Keratinocyte (primary cell): ENCODE measurements around the gene DHX38. TPM values are rescaled to one million over a fixed set of nuclear protein-coding genes. Genes with fewer than 3 reads are reported as not detected.

Experiments used
- DNase-seq: peaks from one replicate; pipeline ENCODE4 v3.0.0-alpha.2; 2011; ENCODE audit warnings: low read depth, missing footprints, low spot score
- FAIRE-seq: peaks from 2 replicates; lab custom pipeline; 2011; peaks lifted over from hg19 to GRCh38; lab: Jason Lieb, UNC
- H2AFZ ChIP-seq: 2 replicates; pipeline ENCODE4 v1.6.0; 2012; ENCODE audit warnings: low read length, control low read depth, inconsistent platforms; ENCODE audit not compliant: control insufficient read depth
- H3K27ac ChIP-seq: 2 replicates; pipeline ENCODE4 v1.5.1; 2011; ENCODE audit warnings: low read length; ENCODE audit not compliant: control insufficient read depth, insufficient read depth
- H3K27me3 ChIP-seq: 3 replicates; pipeline ENCODE4 v1.6.0; 2011; ENCODE audit warnings: low read length; ENCODE audit not compliant: control insufficient read depth, insufficient read depth; ENCODE audit errors: extremely low read depth
- H3K36me3 ChIP-seq, 2 experiments: 2 replicates in 1 of 2; 3 replicates in 1 of 2; pipeline ENCODE4 v1.5.1; 2011; ENCODE audit warnings: low read length in 2 of 2, mild to moderate bottlenecking in 1 of 2; ENCODE audit not compliant: control insufficient read depth in 2 of 2, insufficient read depth in 2 of 2; ENCODE audit errors: extremely low read depth in 1 of 2
- H3K4me1 ChIP-seq: 3 replicates; pipeline ENCODE4 v1.5.1; 2011; ENCODE audit warnings: low read length; ENCODE audit not compliant: control insufficient read depth, insufficient read depth; ENCODE audit errors: extremely low read depth
- H3K4me2 ChIP-seq: 3 replicates; pipeline ENCODE4 v1.6.0; 2011; ENCODE audit warnings: low read depth, low read length; ENCODE audit not compliant: control insufficient read depth, insufficient read depth; ENCODE audit errors: extremely low read depth
- H3K4me3 ChIP-seq, 3 experiments: fragments of 200-600 bp in 1 of 3; sonication (generic) in 1 of 3; 2 replicates in 2 of 3; 3 replicates in 1 of 3; pipeline ENCODE4 v1.5.1; 2011 to 2016; ENCODE audit warnings: low read length in 3 of 3, mild to moderate bottlenecking in 3 of 3, control low read depth in 2 of 3, inconsistent platforms in 1 of 3, low read depth in 1 of 3, mixed read lengths in 1 of 3, mixed run types in 1 of 3, moderate library complexity in 1 of 3; ENCODE audit not compliant: control insufficient read depth in 2 of 3, insufficient read depth in 2 of 3; ENCODE audit errors: extremely low read depth in 1 of 3
- H3K79me2 ChIP-seq: 2 replicates; pipeline ENCODE4 v1.6.0; 2012; ENCODE audit warnings: low read length; ENCODE audit not compliant: control insufficient read depth, insufficient read depth
- H3K9ac ChIP-seq: 3 replicates; pipeline ENCODE4 v1.6.0; 2011; ENCODE audit warnings: low read length; ENCODE audit not compliant: control insufficient read depth, insufficient read depth; ENCODE audit errors: extremely low read depth
- H3K9me1 ChIP-seq: 3 replicates; pipeline ENCODE4 v1.6.0; 2011; ENCODE audit warnings: low read length; ENCODE audit not compliant: control insufficient read depth, insufficient read depth; ENCODE audit errors: extremely low read depth
- H3K9me3 ChIP-seq: 2 replicates; pipeline ENCODE4 v1.5.1; 2012; ENCODE audit warnings: low read depth, low read length; ENCODE audit not compliant: control insufficient read depth
- H4K20me1 ChIP-seq: 3 replicates; pipeline ENCODE4 v1.6.0; 2011; ENCODE audit warnings: low read length; ENCODE audit not compliant: control insufficient read depth, insufficient read depth; ENCODE audit errors: extremely low read depth
- EZH2 ChIP-seq: IDR thresholded peaks from one replicate; pipeline ENCODE4 v1.6.1; 2012; ENCODE audit warnings: inconsistent platforms, mild to moderate bottlenecking, low read length, moderate library complexity
- dilution Hi-C: fragments of 300-500 bp; cut with MboI; formaldehyde crosslinking; loops from one replicate; pipeline ENCODE4 v1.7.0; 2020; ENCODE audit warnings: low sequenced_read_pairs; ENCODE audit not compliant: extremely low pct_ligation_motif_present
- polyA plus RNA-seq, 5 experiments: library from polyadenylated mRNA; depleted of rRNA in 3 of 5; stranded (reverse) in 3 of 5; stranded (forward) in 1 of 5; unstranded in 1 of 5; fragments of >200 nt; gene quantifications; 1 replicate in 1 of 5; 2 replicates in 3 of 5; 3 replicates in 1 of 5; pipeline versions ENCODE4 v1.2.1 to v1.2.3, GENCODE V29; 2011 to 2012; ENCODE audit warnings: missing spikeins in 2 of 5, low read depth in 1 of 5, low replicate concordance in 1 of 5
- TF ChIP-seq, protein P1 (sequence below), 3 experiments: IDR thresholded peaks in 1 of 3; conservative IDR thresholded peaks in 1 of 3; optimal IDR thresholded peaks in 1 of 3; 2 replicates in 2 of 3; 3 replicates in 1 of 3; pipeline versions ENCODE3 to v1.5.1; 2011; ENCODE audit warnings: low read length in 3 of 3, mild to moderate bottlenecking in 3 of 3, moderate library complexity in 2 of 3, control low read depth in 1 of 3, inconsistent platforms in 1 of 3; ENCODE audit not compliant: insufficient read depth in 2 of 3; ENCODE audit errors: extremely low read depth in 1 of 3

Gene DHX38
- polyA plus RNA-seq, 1 donor (not counting 4 experiments of a cell fraction or from before 2014, with no cell fraction given) = 25.9 TPM

DNA sequence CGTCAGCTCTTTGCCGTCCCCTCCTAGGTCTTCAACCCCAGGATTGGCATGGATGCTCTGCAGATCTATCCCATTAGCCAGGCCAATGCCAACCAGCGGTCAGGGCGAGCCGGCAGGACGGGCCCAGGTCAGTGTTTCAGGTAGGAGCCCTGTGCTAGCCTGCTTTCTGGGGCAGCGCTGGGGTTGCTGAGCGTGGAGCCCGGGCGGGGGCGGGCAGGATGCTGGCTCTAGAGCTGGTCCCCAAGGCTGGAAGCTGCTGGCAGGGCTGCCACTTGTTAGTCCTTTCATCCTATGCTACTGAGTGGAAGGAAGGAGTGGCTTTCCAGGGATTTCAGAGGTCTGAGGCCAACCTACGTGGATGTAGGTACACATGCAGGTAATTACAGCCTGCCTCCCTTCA is 12.3 kb downstream of the DHX38 start:
- no peaks in the 10 kb centered on the region for H3K79me2 ChIP-seq
- no peak for FAIRE-seq

DNA sequence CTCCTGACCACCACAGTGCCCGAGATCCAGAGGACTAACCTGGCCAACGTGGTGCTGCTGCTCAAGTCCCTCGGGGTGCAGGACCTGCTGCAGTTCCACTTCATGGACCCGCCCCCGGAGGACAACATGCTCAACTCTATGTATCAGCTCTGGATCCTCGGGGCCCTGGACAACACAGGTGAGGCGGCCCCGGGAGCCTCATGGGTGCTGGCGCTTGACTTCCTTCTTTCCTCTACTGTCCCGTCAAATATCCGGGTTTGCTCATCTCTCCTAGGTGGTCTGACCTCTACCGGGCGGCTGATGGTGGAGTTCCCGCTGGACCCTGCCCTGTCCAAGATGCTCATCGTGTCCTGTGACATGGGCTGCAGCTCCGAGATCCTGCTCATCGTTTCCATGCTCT is 13.7 kb downstream of the DHX38 start:
- no peaks in the 10 kb centered on the region for H3K9me3 ChIP-seq
- FAIRE-seq (no peak), DNase-seq (no peak)
- no peaks in the 10 kb centered on the region for H3K4me1 ChIP-seq
- no peak overlapping the region for H3K4me2 ChIP-seq
- H3K27ac ChIP-seq = no peak overlapping the region
- H3K36me3 ChIP-seq = peaks cover 62 to 64% of the 10 kb centered on the region in 2 experiments
- no peaks in the 10 kb centered on the region for H3K27me3 ChIP-seq
- H2AFZ ChIP-seq = no peak overlapping the region
- no peaks in the 10 kb centered on the region for H3K79me2 ChIP-seq
- no peak overlapping the region for H3K4me3 ChIP-seq
- TF ChIP-seq EZH2 = no peak
- H3K9ac ChIP-seq = no peak overlapping the region
- dilution Hi-C loops = no loop called here
- no peaks in the 10 kb centered on the region for H4K20me1 ChIP-seq
- no peaks in the 10 kb centered on the region for H3K9me1 ChIP-seq

More for the DNA sequence above, 12.3 kb downstream of the DHX38 start:
- Histone ChIP-seq H3K4me3 (no peak overlapping the region), H3K9me1 (no peaks in the 10 kb centered on the region), H3K27ac (no peak overlapping the region), H3K4me1 (no peaks in the 10 kb centered on the region), H3K4me2 (no peak overlapping the region), H3K9ac (no peak overlapping the region), H3K36me3 (peaks cover 61 to 68% of the 10 kb centered on the region in 2 experiments), H3K9me3 (no peaks in the 10 kb centered on the region), H4K20me1 (no peaks in the 10 kb centered on the region), H2AFZ (no peak overlapping the region), H3K27me3 (no peaks in the 10 kb centered on the region)
- dilution Hi-C loops = no loop called here
- no peak for DNase-seq
- TF ChIP-seq, protein P1, sequence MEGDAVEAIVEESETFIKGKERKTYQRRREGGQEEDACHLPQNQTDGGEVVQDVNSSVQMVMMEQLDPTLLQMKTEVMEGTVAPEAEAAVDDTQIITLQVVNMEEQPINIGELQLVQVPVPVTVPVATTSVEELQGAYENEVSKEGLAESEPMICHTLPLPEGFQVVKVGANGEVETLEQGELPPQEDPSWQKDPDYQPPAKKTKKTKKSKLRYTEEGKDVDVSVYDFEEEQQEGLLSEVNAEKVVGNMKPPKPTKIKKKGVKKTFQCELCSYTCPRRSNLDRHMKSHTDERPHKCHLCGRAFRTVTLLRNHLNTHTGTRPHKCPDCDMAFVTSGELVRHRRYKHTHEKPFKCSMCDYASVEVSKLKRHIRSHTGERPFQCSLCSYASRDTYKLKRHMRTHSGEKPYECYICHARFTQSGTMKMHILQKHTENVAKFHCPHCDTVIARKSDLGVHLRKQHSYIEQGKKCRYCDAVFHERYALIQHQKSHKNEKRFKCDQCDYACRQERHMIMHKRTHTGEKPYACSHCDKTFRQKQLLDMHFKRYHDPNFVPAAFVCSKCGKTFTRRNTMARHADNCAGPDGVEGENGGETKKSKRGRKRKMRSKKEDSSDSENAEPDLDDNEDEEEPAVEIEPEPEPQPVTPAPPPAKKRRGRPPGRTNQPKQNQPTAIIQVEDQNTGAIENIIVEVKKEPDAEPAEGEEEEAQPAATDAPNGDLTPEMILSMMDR (optimal IDR thresholded peaks at IDR 0.05 in 1 of 3, IDR thresholded peaks at IDR 0.05 in 1 of 3, conservative IDR thresholded peaks at IDR 0.05 in 1 of 3; ENCODE audit: extremely low read depth in 1 of 3, insufficient read depth in 2 of 3, low read length in 3 of 3) = no peak
- no peak for TF ChIP-seq EZH2
